AG08395 (cell line): ENCODE measurements around the gene HK2.
"Not testable (repeated sequence)": the region's sequence is repeated elsewhere in the genome, so short reads cannot be mapped to it uniquely, and the experiment has no call there.

Experiments
- DNase-seq: peaks from one replicate; pipeline ENCODE4 v3.0.0; 2012; ENCODE audit warnings: mixed read lengths, low spot score

Gene HK2

DNA sequence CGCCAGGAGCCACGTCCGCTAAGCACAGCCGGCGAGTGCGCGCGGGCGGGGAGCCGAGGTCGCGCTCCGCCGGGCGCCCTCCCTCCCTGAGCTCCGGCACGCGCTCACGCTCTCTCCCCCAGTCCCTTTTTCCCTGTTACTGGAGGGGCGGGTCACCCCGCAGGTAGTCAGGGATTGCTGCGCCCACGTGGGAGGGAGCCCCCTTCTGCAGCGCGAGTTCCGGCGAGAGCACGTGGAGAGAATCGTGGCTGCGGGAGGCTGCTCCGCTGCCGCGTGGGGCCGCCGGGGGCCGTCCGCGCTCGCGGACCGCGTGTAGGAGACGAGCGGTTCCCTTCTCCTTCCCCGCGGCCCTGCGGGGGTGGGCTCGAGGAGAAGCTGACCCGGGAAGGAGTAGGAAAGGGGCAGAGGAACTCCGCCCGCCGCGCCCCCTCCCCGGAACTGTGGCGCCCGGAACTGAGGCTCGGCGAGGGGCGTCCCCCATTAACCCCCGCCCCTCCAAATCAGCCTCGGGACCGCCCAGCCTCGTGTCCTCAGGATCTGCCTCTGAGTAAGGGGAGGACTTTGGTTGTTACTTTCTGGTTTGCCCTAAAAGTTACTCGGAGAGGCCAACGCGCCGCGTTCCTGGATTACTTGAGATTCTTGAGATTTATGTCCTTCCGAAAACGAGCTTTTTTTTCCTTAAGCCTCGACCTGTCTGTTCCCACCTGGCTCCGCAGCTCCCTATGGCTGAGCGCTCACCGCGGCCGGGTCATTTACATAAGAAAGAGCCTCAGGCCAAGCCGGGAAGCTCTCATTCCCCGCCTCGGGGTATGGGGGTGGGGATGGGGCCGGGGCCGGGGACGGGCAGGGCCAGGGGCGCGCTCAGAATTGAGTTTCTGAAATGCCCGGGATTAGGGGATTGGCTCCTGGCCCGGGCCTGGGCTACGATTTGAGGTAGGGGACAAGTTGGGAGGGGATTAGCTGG lies 1.1 kb downstream of the HK2 start:
- peak; percentile 27 for DNase-seq

GRCh38 chr2:74835831-74836674 lies 2.1 kb downstream of the HK2 start:
- DNase-seq: peak; percentile 41

DNA sequence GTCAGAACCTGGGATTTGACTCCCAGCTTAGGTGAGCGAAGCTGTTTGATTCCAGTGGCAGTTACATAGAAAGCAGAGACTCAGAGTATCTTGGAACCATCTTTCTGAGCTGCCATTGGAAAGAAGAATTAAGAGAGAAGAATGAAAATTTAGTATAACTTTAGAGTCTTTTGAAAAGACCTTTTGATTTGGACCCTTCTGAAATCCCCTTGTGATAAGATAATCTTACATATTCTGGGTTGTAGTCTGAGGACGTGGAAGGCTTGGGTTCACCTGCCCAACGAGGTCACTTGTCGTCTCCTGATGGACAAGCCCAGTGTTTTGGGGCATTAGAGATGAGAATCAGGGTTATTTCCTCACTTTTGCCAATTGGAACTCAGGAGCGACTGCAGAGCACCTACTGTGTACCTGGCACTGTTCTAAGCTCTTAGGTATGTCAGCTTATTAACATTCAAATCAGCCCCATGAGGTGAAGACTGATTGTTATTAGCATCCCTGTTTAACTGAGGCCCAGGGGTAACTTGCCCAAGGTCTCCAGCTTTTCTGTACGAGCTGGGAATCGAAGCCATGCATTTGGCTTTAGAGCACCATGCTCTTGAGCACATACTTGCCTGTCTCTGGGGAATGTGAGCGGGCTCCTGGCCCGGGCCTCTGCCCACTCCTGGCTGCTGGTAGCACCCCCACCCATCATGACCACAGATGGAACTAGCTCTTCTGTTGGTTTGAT lies 2.9 kb downstream of the HK2 start:
- no peak for DNase-seq

GRCh38 chr2:74841641-74842040 lies 7.7 kb downstream of the HK2 start:
- DNase-seq: no peak

- peak; percentile 46 for DNase-seq
These were observed 9.5 kb downstream of the HK2 start for GRCh38 chr2:74843433-74843832.

- peak; percentile 61 for DNase-seq
These were observed 10.0 kb downstream of the HK2 start for GRCh38 chr2:74843899-74844298.

- DNase-seq: no peak
These were observed 10.8 kb downstream of the HK2 start for GRCh38 chr2:74844752-74845151.

GRCh38 chr2:74845217-74845751 lies 11.4 kb downstream of the HK2 start:
- DNase-seq: peak; percentile 85

DNA sequence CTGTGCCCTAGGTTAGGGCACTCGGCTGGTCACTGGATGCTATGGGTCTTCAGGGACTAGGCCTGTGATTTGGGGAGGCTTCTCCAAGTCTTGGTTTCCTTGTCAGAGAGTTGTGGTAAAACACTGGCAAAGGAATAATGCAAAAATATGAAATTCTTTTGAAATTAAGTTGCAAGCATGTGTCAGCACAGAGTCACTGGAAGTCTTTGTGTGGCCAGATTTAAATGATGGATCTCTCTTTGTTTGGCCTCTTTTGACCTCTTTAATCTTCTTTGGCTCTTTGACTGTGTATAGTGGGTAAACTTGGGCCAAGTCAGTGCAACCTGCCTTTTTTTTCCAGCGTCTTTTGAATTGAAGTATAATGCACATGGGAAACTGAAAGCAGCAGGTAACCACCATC lies 12.1 kb downstream of the HK2 start:
- no peak for DNase-seq

- DNase-seq: no peak
These were observed 12.6 kb downstream of the HK2 start for GRCh38 chr2:74846481-74846880.

DNA sequence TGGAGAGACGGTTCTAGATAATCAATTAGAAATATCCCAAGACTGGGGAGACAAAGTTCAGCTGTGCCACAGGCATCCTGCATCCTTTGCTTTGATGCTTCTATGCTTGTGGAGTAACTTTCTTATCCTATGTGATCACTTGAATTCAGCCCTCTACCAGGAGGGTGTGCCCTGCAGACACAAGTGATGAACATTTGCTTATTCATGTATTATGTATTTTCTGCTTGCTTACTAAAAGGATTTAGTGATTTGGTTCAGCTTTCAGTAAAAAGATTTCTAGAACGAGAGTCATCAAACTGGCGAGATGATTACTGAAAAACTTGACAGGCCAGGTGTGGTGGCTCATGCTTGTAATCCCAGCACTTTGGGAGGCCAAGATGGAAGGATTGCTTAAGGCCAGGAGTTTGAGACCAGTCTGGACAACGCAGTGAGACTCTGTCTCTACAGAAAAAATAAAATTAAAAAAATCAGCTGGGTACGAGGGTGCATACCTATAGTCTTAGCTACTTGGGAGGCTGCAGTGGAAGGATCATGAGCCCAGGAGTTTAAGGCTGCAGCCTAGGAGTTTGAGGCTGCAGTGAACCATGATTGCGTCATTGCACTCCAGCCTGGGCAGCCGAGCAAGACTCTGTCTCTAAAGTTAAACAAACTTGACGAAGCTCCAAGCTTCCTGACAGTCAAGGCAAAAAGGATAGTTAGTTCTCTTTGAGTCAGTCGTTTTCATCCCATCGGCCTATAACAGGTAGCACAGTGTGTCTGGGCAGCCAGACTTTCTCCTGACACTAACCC lies 13.3 kb downstream of the HK2 start:
- DNase-seq: no peak

DNA sequence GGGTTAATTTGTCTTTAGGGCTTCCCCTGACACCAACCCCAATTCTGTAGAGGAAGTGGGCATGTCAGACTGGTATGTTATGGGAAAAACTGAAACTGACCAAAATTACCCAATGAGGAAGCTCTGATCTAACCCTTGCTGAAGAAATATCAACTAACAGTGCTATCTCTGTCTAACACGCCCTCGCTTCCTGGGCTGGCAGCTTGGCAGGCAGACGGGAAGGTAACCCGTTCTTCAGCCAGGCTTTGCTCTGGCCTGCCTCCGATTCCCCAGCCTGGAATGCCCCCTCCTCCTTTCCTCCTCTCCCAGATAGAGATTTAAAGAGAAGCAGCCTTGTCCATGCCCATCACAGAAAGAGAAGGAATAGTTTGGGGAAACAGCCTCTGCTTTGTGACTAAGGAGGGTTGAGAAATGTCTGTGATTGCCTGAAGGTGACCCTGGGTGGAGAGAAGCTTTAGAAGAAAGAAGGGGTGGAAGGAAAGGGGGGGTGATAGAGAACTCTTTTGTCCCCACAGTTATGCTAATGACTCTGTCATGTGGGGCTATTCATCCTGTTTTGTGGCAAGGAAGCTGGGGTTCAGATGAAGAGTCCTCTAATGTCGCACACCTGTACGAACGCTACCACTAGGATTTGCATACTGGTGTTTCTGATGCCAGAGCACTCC lies 15.4 kb downstream of the HK2 start:
- DNase-seq: no peak

- DNase-seq: peak; percentile 6
These were observed 16.7 kb downstream of the HK2 start for GRCh38 chr2:74850496-74851190.

DNA sequence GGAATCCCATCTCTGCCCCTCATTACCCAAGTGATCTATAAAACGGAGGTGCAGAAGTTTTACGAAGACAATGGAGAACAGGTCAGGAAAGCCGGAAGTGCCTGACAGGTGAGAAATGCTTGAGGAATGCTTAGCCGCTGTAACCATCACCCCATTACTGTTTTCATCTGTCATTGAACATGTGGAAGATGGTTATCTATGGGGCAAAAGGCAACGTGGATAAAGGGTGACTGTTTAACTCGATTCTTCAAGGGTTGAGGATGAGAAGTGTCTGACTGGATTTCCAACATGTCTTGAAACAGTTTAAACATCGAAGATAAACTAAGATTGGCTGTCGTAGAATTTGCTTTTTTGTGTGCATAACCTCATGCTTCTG lies 17.3 kb downstream of the HK2 start:
- no peak for DNase-seq

DNA sequence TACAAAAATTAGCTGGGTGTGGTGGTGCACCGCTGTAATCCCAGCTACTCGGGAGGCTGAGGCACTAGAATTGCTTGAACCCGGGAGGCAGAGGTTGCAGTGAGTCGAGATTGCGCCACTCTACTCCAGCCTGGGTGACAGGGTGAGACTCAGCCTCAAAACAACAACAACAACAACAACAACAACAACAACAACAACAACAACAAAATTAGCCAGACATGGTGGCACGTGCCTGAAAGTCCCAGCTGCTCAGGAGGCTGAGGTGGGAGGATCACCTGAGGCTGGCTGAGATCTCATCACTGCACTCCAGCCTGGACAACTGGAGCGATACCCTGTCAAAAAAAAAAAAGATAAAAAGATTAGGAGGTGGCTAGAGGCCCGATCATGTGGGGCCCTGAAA lies 19.4 kb downstream of the HK2 start:
- DNase-seq: not testable (repeated sequence)

GRCh38 chr2:74854401-74854800 lies 20.5 kb downstream of the HK2 start:
- DNase-seq: no peak

- not testable (repeated sequence) for DNase-seq
These were observed 21.3 kb downstream of the HK2 start for GRCh38 chr2:74855114-74855707.

GRCh38 chr2:74856004-74856578 lies 22.2 kb downstream of the HK2 start:
- no peak for DNase-seq

DNA sequence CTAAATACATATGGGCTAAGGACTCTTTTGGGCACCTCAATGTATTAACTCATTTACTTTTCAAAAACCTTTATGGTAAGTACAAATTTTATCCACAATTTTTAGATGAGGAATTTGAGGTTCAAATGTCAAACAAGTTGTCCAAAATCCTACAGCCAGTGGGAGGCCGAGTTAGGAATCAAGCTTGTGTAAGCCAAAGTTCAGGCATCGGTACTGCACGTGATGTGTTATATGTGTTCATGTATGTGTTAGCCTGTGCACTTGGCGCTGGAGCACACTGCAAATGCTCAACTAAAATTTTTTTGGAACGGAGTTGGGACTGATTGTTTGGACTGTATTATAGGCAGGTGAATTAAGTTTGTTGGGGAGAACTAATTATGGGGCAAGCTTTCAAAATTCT lies 22.7 kb downstream of the HK2 start:
- no peak for DNase-seq
